GM15510 (cell line): Measurements from ENCODE around the gene KDM1B.
A peak's percentile ranks its signal among the peaks of the same experiment; 100 is the strongest.

Experiments
- POLR2A ChIP-seq: IDR thresholded peaks from 3 replicates; pipeline ENCODE4 v1.6.1; 2011; ENCODE audit warnings: borderline replicate concordance; ENCODE audit not compliant: insufficient read length; ENCODE audit errors: extremely low read depth

KDM1B gene

GRCh38 chr6:18141805-18142590 is 13.2 kb upstream of the KDM1B start:
- no peak for TF ChIP-seq POLR2A

GRCh38 chr6:18142591-18142861 is 12.7 kb upstream of the KDM1B start:
- TF ChIP-seq POLR2A = no peak

GRCh38 chr6:18147160-18147559 is 8.1 kb upstream of the KDM1B start:
- no peak for TF ChIP-seq POLR2A

DNA sequence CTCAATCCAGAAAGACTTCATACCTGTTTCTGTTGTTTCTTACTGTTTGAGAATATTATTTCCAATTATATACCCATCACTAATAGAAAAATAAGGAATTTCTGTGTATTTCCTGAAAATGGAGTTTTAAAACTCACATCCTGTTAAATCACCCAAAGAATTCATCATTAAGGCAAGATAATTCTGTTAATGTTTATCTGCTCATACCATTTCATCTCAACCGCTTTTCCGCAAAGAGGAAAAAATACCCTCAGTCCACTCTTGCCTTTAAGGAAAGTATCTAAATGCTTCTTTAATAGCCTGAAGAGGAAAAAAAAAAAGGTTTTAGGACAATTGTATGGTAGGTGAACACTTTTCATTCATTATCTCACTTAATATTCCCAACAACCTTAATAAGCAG is 7.6 kb upstream of the KDM1B start:
- no peak for TF ChIP-seq POLR2A

DNA sequence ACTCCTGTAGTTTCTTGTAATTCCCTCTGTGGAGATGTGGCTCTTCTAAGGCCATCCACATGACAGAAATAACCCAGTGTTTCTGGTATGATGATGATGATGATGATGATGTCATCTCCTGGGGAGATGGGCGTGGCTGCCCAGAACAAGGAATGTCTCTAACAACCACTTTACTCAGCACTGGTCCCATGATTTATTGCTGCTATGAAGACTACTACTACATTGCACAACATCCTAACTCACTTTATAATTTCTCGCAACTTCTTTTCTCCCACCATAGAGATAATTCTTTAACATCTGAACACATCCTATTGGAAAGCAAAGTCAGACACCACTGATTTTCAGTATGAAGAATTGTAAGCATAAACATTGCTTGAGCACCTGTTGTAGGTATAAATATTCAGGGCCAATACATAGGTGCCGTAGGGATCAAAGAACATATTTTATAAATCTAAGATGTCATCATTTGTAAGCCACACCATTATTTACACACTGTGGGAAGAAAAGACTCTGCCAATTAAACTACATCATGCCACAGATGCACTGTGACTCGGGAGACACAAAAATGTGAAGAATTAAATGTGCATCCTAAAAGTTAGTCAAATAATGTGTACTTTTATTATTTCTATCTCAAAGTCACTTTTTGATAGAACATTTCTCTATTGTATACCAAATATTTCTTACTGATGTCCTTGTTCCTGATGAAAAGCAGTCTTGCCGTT is 6.8 kb upstream of the KDM1B start:
- no peak for TF ChIP-seq POLR2A

GRCh38 chr6:18151801-18152200 is 3.4 kb upstream of the KDM1B start:
- no peak for TF ChIP-seq POLR2A

GRCh38 chr6:18153311-18153703 is 1.9 kb upstream of the KDM1B start:
- no peak for TF ChIP-seq POLR2A

- TF ChIP-seq POLR2A = peak; percentile 42
These were observed 594 bp upstream of the KDM1B start, which contains the start of gene TPMT for GRCh38 chr6:18154507-18155149. TSS of gene TPMT (minus strand) at chr6:18155077. CDS start at chr6:18149127, 5,950 bp downstream.

- no peak for TF ChIP-seq POLR2A
These were observed 721 bp downstream of the KDM1B start for GRCh38 chr6:18155864-18156421.

GRCh38 chr6:18160911-18161310 is 5.7 kb downstream of the KDM1B start:
- TF ChIP-seq POLR2A = no peak

DNA sequence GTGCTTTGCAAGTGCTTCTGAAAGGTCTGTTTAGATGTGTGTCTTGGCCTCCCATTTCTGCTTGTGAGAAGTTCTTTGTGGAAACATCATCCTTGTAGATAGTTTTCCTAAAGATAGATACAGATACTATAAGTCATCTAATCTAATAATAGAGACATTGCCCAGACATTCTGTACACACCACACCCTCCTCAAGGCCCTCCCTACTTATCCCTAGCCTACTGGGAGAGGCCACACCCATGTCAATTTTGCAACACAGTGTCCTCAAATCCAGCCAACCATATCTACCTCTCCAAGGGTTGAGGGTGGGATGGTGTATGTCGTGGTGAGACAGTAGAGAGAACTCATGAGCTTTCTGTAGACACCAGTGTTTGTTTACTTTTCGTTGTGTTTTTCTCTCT is 6.2 kb downstream of the KDM1B start:
- no peak for TF ChIP-seq POLR2A

DNA sequence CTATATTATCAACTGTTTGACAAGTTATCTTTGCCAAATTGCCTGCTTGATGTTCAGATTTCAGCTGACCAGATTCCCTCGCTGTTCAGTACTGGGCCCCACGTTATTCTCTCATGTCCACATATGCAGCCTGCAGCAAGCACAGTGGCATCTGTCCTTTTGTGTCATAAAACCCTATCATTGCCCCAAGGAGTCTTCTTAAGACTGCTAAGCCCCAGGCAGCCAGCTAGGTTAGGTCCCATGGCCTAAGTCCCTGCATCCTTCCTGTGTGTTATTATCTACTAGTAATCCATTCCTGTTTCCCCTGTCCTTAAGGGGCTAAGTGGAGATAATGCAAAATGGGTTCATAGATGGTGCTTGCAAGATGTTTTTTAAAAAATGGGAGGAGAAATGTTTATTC is 7.2 kb downstream of the KDM1B start:
- no peak for TF ChIP-seq POLR2A

GRCh38 chr6:18165751-18166150 is 10.5 kb downstream of the KDM1B start:
- no peak for TF ChIP-seq POLR2A

DNA sequence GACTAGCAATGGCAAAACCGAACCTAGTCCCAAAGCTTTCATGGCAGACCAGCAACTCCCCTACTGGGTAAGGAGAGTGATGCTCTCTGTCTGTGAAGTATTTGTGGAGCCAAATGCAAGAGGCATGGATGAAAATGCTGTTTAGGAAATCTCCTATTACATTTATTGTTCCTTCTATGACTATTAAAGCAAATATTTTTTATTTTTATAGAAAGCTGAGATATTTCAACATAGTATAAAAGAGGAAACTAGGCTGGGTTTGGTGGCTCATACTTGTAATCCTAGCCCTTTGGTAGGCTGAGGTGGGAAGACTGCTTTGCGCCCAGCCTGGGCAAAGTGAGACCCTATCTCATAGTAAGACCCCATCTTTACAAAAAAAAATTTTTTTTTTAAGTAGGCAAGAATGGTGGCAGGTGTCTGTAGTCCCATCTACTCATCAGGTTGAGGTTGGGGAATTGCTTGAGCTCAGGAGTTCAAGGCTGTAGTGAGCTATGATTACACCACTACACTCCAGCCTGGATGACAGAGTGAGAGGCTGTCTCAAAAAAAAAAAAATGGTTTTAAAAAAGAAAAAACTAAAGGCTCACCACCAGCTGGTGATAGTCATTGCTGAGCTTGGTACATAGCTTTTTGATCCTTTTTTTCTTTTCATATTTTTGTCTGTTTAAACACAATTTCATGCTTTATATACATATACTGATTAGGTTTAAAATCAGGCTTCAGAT is 11.3 kb downstream of the KDM1B start:
- no peak for TF ChIP-seq POLR2A

GRCh38 chr6:18168264-18168663 is 13.0 kb downstream of the KDM1B start:
- TF ChIP-seq POLR2A = no peak
